ENCODE results near the gene PXMP4.

GRCh38 chr20:33670715-33671499 lies 49.2 kb downstream of the PXMP4 start:
- TF ChIP-seq ARNTL (CRISPR knock-in tag; IDR thresholded peaks at IDR 0.05; ENCODE audit: borderline replicate concordance, low read depth) (no peak), PPARA (CRISPR knock-in tag; IDR thresholded peaks at IDR 0.05; ENCODE audit: borderline replicate concordance) (no peak), ZNF565 (CRISPR knock-in tag; conservative IDR thresholded peaks at IDR 0.05; ENCODE audit: low read depth) (no peak), ZNF70 (CRISPR knock-in tag; IDR thresholded peaks at IDR 0.05) (no peak), ZC3H10 (CRISPR knock-in tag; IDR thresholded peaks at IDR 0.05) (no peak), SNAI2 (CRISPR knock-in tag; IDR thresholded peaks at IDR 0.05) (no peak), TSHZ2 (CRISPR knock-in tag; IDR thresholded peaks at IDR 0.05) (no peak), ZFP30 (CRISPR knock-in tag; IDR thresholded peaks at IDR 0.05) (no peak), RARB (CRISPR knock-in tag; IDR thresholded peaks at IDR 0.05) (no peak), CREB5 (CRISPR knock-in tag; IDR thresholded peaks at IDR 0.05; ENCODE audit: low read depth) (no peak)
- TF ChIP-seq, protein P1, sequence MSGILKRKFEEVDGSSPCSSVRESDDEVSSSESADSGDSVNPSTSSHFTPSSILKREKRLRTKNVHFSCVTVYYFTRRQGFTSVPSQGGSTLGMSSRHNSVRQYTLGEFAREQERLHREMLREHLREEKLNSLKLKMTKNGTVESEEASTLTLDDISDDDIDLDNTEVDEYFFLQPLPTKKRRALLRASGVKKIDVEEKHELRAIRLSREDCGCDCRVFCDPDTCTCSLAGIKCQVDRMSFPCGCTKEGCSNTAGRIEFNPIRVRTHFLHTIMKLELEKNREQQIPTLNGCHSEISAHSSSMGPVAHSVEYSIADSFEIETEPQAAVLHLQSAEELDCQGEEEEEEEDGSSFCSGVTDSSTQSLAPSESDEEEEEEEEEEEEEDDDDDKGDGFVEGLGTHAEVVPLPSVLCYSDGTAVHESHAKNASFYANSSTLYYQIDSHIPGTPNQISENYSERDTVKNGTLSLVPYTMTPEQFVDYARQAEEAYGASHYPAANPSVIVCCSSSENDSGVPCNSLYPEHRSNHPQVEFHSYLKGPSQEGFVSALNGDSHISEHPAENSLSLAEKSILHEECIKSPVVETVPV (CRISPR knock-in tag; IDR thresholded peaks at IDR 0.05) = no peak
